H1 (cell line): ENCODE measurements around the gene DDX47.

Experiments
- CHD2 ChIP-seq: IDR thresholded peaks from 2 replicates; pipeline ENCODE4 v1.6.1; 2012; ENCODE audit warnings: low read length, improper control_type of control experiment
- CTCF ChIP-seq, 3 experiments: IDR thresholded peaks; 1 replicate in 2 of 3; 2 replicates in 1 of 3; pipeline versions ENCODE4 v1.5.1 to v1.6.1; 2011; ENCODE audit warnings: low read length in 3 of 3, mild to moderate bottlenecking in 3 of 3, inconsistent platforms in 2 of 3, low read depth in 1 of 3, moderate library complexity in 1 of 3; ENCODE audit not compliant: insufficient read depth in 1 of 3; ENCODE audit errors: control extremely low read depth in 1 of 3
- POLR2A ChIP-seq, 2 experiments: IDR thresholded peaks; 1 replicate in 1 of 2; 2 replicates in 1 of 2; pipeline ENCODE4 v1.6.1; 2011; ENCODE audit warnings: low read depth in 2 of 2, low read length in 2 of 2, mild to moderate bottlenecking in 2 of 2; ENCODE audit errors: control extremely low read depth in 1 of 2
- RAD21 ChIP-seq, 2 experiments: IDR thresholded peaks in 1 of 2; conservative IDR thresholded peaks in 1 of 2; 2 replicates each; pipeline ENCODE4 v1.6.1; 2011; ENCODE audit warnings: low read depth in 2 of 2, low read length in 2 of 2, improper control_type of control experiment in 1 of 2, inconsistent platforms in 1 of 2, mild to moderate bottlenecking in 1 of 2, moderate library complexity in 1 of 2
- RFX5 ChIP-seq: IDR thresholded peaks from 2 replicates; pipeline ENCODE4 v1.6.1; 2011; ENCODE audit warnings: low read depth, low read length, improper control_type of control experiment, borderline replicate concordance
- SRF ChIP-seq: IDR thresholded peaks from 2 replicates; pipeline ENCODE4 v1.6.1; 2011; ENCODE audit warnings: mild to moderate bottlenecking, low read depth, low read length, moderate library complexity
- TAF1 ChIP-seq: IDR thresholded peaks from 2 replicates; pipeline ENCODE4 v1.6.1; 2011; ENCODE audit warnings: mild to moderate bottlenecking, low read depth, low read length
- TCF12 ChIP-seq: IDR thresholded peaks from 2 replicates; pipeline ENCODE4 v1.6.1; 2011; ENCODE audit warnings: low read depth, mild to moderate bottlenecking, low read length

GRCh38 chr12:12794686-12795085 lies 18.5 kb upstream of the DDX47 start:
- no peak for TF ChIP-seq CTCF (IDR thresholded peaks at IDR 0.05; ENCODE audit: control extremely low read depth in 1 of 3, insufficient read depth in 1 of 3, low read depth in 1 of 3, low read length in 3 of 3)
- no peak for TF ChIP-seq TCF12
- TF ChIP-seq TAF1, result no peak
- no peak for TF ChIP-seq POLR2A (IDR thresholded peaks at IDR 0.05; ENCODE audit: control extremely low read depth in 1 of 2, low read depth in 2 of 2, low read length in 2 of 2)
- no peak for TF ChIP-seq CHD2
- no peak for TF ChIP-seq SRF
- no peak for TF ChIP-seq RAD21 (IDR thresholded peaks at IDR 0.05 in 1 of 2, conservative IDR thresholded peaks at IDR 0.05 in 1 of 2; ENCODE audit: low read depth in 2 of 2, low read length in 2 of 2)
- TF ChIP-seq RFX5, result no peak
